Mucosa of rectum (tissue), 2 donors: ENCODE data around the gene OTOG.
A peak's percentile ranks its signal among the peaks of the same experiment; 100 is the strongest.

ENCODE experiments used
- H3K27ac ChIP-seq, 2 donors: one replicate each; pipeline ENCODE4 v1.7.0; 2013; ENCODE audit warnings: inconsistent platforms in 2 of 2, low read depth in 2 of 2, low read length in 2 of 2
- H3K27me3 ChIP-seq, 2 donors: one replicate each; pipeline ENCODE4 v1.7.0; 2013; ENCODE audit warnings: low read length in 2 of 2; ENCODE audit not compliant: control insufficient read depth in 2 of 2, insufficient read depth in 2 of 2
- H3K36me3 ChIP-seq, 2 donors: one replicate each; pipeline ENCODE4 v1.7.0; 2013; ENCODE audit warnings: low read length in 2 of 2; ENCODE audit not compliant: control insufficient read depth in 2 of 2, insufficient read depth in 2 of 2
- H3K4me1 ChIP-seq, 2 donors: one replicate each; pipeline ENCODE4 v1.7.0; 2013; ENCODE audit warnings: low read length in 2 of 2, mild to moderate bottlenecking in 1 of 2; ENCODE audit not compliant: control insufficient read depth in 2 of 2, insufficient read depth in 2 of 2
- H3K4me3 ChIP-seq, 2 donors: one replicate each; pipeline ENCODE4 v1.7.0; 2013; ENCODE audit warnings: low read length in 2 of 2
- H3K9ac ChIP-seq, 2 donors: one replicate each; pipeline ENCODE4 v1.7.0; 2013; ENCODE audit warnings: low read length in 2 of 2, low read depth in 1 of 2, mild to moderate bottlenecking in 1 of 2
- H3K9me3 ChIP-seq, 2 donors: one replicate each; pipeline ENCODE4 v1.7.0; 2013; ENCODE audit warnings: low read length in 2 of 2; ENCODE audit not compliant: control insufficient read depth in 2 of 2
- donor health status: healthy.
- donor health status: Normal muscosa, but diverticular disease.

OTOG gene

GRCh38 chr11:17537261-17537660, 9.8 kb upstream of the OTOG start:
- H3K4me1 ChIP-seq = peaks cover 8 to 24% of the 10 kb centered on the region in 2 donors
- no peak overlapping the region for H3K9ac ChIP-seq
- H3K36me3 ChIP-seq = peaks cover 0 to 1% of the 10 kb centered on the region in 2 donors
- H3K27ac ChIP-seq = no peak overlapping the region
- no peaks in the 10 kb centered on the region for H3K9me3 ChIP-seq
- no peaks in the 10 kb centered on the region for H3K27me3 ChIP-seq
- H3K4me3 ChIP-seq = no peak overlapping the region

- H3K9me3 ChIP-seq = no peaks in the 10 kb centered on the region
- no peaks in the 10 kb centered on the region for H3K27me3 ChIP-seq
- H3K9ac ChIP-seq = no peak overlapping the region
- no peak overlapping the region for H3K4me3 ChIP-seq
- H3K4me1 ChIP-seq = peaks cover 8 to 24% of the 10 kb centered on the region in 2 donors
- H3K36me3 ChIP-seq = peaks cover 0 to under 1% of the 10 kb centered on the region in 2 donors
- no peak overlapping the region for H3K27ac ChIP-seq
Observed at GRCh38 chr11:17538054-17538453, 9.0 kb upstream of the OTOG start.

- no peak overlapping the region for H3K27ac ChIP-seq
- H3K27me3 ChIP-seq = no peaks in the 10 kb centered on the region
- no peak overlapping the region for H3K9ac ChIP-seq
- H3K4me3 ChIP-seq = no peak overlapping the region
- peaks cover 8 to 24% of the 10 kb centered on the region in 2 donors for H3K4me1 ChIP-seq
- no peaks in the 10 kb centered on the region for H3K9me3 ChIP-seq
- no peaks in the 10 kb centered on the region for H3K36me3 ChIP-seq
Observed at GRCh38 chr11:17538731-17539130, 8.3 kb upstream of the OTOG start.

GRCh38 chr11:17540807-17541206, 6.3 kb upstream of the OTOG start:
- H3K4me3 ChIP-seq = no peak overlapping the region
- H3K36me3 ChIP-seq = no peaks in the 10 kb centered on the region
- H3K4me1 ChIP-seq = peaks cover 8 to 23% of the 10 kb centered on the region in 2 donors
- no peaks in the 10 kb centered on the region for H3K9me3 ChIP-seq
- no peak overlapping the region for H3K9ac ChIP-seq
- H3K27me3 ChIP-seq = no peaks in the 10 kb centered on the region
- no peak overlapping the region for H3K27ac ChIP-seq

- Histone ChIP-seq H3K4me3 (peak overlapping the region; percentile 85 to 90), H3K4me1 (peaks cover 8 to 21% of the 10 kb centered on the region in 2 donors), H3K36me3 (no peaks in the 10 kb centered on the region), H3K27me3 (no peaks in the 10 kb centered on the region), H3K9ac (peak overlapping the region in 1 of 2 donors; percentile 92), H3K9me3 (no peaks in the 10 kb centered on the region), H3K27ac (peak overlapping the region; percentile 91 to 94)
Observed at GRCh38 chr11:17541330-17541885, 5.7 kb upstream of the OTOG start.

GRCh38 chr11:17542249-17542648, 4.8 kb upstream of the OTOG start:
- peak overlapping the region; percentile 91 to 94 for H3K27ac ChIP-seq
- no peaks in the 10 kb centered on the region for H3K27me3 ChIP-seq
- peak overlapping the region; percentile 85 to 90 for H3K4me3 ChIP-seq
- no peaks in the 10 kb centered on the region for H3K36me3 ChIP-seq
- H3K9me3 ChIP-seq = no peaks in the 10 kb centered on the region
- H3K9ac ChIP-seq = peak overlapping the region; percentile 79 to 92
- peaks cover 8 to 17% of the 10 kb centered on the region in 2 donors for H3K4me1 ChIP-seq

GRCh38 chr11:17543041-17543440, 4.0 kb upstream of the OTOG start:
- Histone ChIP-seq H3K36me3 (no peaks in the 10 kb centered on the region), H3K4me3 (peak overlapping the region; percentile 85 to 90), H3K27ac (peak overlapping the region; percentile 91 to 94), H3K9ac (peak overlapping the region; percentile 79 to 92), H3K4me1 (peaks cover 8 to 15% of the 10 kb centered on the region in 2 donors), H3K9me3 (no peaks in the 10 kb centered on the region), H3K27me3 (no peaks in the 10 kb centered on the region)

- Histone ChIP-seq H3K9ac (peak overlapping the region; percentile 79 to 92), H3K36me3 (no peaks in the 10 kb centered on the region), H3K9me3 (no peaks in the 10 kb centered on the region), H3K4me1 (peaks cover 8 to 15% of the 10 kb centered on the region in 2 donors), H3K27ac (peak overlapping the region; percentile 91 to 94), H3K4me3 (peak overlapping the region; percentile 85 to 90), H3K27me3 (no peaks in the 10 kb centered on the region)
Observed at GRCh38 chr11:17543574-17544180, 3.4 kb upstream of the OTOG start.

GRCh38 chr11:17544181-17544622, 2.9 kb upstream of the OTOG start, which contains the start of gene USH1C:
Gene USH1C, minus strand, starts transcription at chr11:17544416. Its CDS starts 109 bp downstream, at chr11:17544307.
- H3K9me3 ChIP-seq = no peaks in the 10 kb centered on the region
- no peaks in the 10 kb centered on the region for H3K36me3 ChIP-seq
- H3K4me3 ChIP-seq = peak within 1 kb of the TSS; percentile 85 to 90
- H3K27me3 ChIP-seq = no peaks in the 10 kb centered on the region
- H3K27ac ChIP-seq = peak within 1 kb of the TSS; percentile 91 to 94
- H3K9ac ChIP-seq = peak within 1 kb of the TSS; percentile 79 to 92
- peaks cover 8 to 15% of the 10 kb centered on the region in 2 donors for H3K4me1 ChIP-seq

GRCh38 chr11:17546240-17546639, 819 bp upstream of the OTOG start:
- no peaks in the 10 kb centered on the region for H3K27me3 ChIP-seq
- H3K4me3 ChIP-seq = no peak overlapping the region
- no peaks in the 10 kb centered on the region for H3K36me3 ChIP-seq

More at GRCh38 chr11:17546240-17546639, 819 bp upstream of the OTOG start:
- H3K9me3 ChIP-seq = no peaks in the 10 kb centered on the region
- H3K4me1 ChIP-seq = peaks cover 4 to 7% of the 10 kb centered on the region in 2 donors
- H3K27ac ChIP-seq = no peak overlapping the region
- H3K9ac ChIP-seq = no peak overlapping the region
